B cell (primary cell): Measurements from ENCODE around the gene TMEM179B. TPM values are rescaled to one million over a fixed set of nuclear protein-coding genes. Genes with fewer than 3 reads are reported as not detected.
A peak's percentile ranks its signal among the peaks of the same experiment; 100 is the strongest.

ENCODE experiments used
- ATAC-seq: fragments of 200-7000 bp; cut with Tn5 transposase; one replicate; pipeline ENCODE4 v1.10.0; 2021; ENCODE audit warnings: low read depth, mild to moderate bottlenecking, moderate number of reproducible peaks, moderate library complexity
- CTCF ChIA-PET: fragments of 350-600 bp; sonication (Branson Sonifier 250); formaldehyde crosslinking; loops from one replicate; lab custom pipeline; 2021; ENCODE audit warnings: antibody characterized with exemption, inconsistent platforms; lab: Charles Lee
- POLR2A ChIA-PET: fragments of 350-600 bp; sonication (Branson Sonifier 250); formaldehyde crosslinking; loops from one replicate; lab custom pipeline; 2021; ENCODE audit warnings: antibody characterized with exemption; lab: Charles Lee
- DNase-seq: peaks from one replicate; pipeline ENCODE4 v3.0.0; 2013
- H2AFZ ChIP-seq: 2 replicates; pipeline ENCODE4 v1.6.1; 2012; ENCODE audit warnings: mild to moderate bottlenecking, low read depth, low read length; ENCODE audit not compliant: insufficient read depth, poor library complexity, severe bottlenecking
- H3K27ac ChIP-seq, 2 donors: 1 replicate in 1 of 2; 2 replicates in 1 of 2; pipeline ENCODE4 v1.5.1; 2012 to 2013; ENCODE audit warnings: low read length in 2 of 2, mild to moderate bottlenecking in 2 of 2, moderate library complexity in 1 of 2
- H3K27me3 ChIP-seq, 4 experiments: fragments of 200-600 bp in 1 of 4; sonication (generic) in 1 of 4; replicated peaks in 1 of 4; 1 replicate in 2 of 4; 2 replicates in 2 of 4; pipeline versions ENCODE4 v1.6.1 to v1.7.0; 2013 to 2016; ENCODE audit warnings: low read length in 3 of 4, mild to moderate bottlenecking in 2 of 4, mixed read lengths in 1 of 4, moderate library complexity in 1 of 4; ENCODE audit not compliant: insufficient read depth in 4 of 4, control insufficient read depth in 3 of 4; ENCODE audit errors: control extremely low read depth in 1 of 4
- H3K36me3 ChIP-seq, 2 experiments: replicated peaks in 1 of 2; 1 replicate in 1 of 2; 2 replicates in 1 of 2; pipeline versions ENCODE4 v1.6.1 to v1.7.1; 2013; ENCODE audit warnings: low read length in 1 of 2; ENCODE audit not compliant: insufficient read depth in 2 of 2, control insufficient read depth in 1 of 2; ENCODE audit errors: control extremely low read depth in 1 of 2, extremely low read depth in 1 of 2
- H3K4me1 ChIP-seq, 2 donors: fragments of 200-600 bp in 1 of 2; sonication (generic) in 1 of 2; 1 replicate in 1 of 2; 2 replicates in 1 of 2; pipeline versions ENCODE4 v1.5.1 to v1.6.1; 2013 to 2017; ENCODE audit warnings: low read length in 2 of 2; ENCODE audit not compliant: control insufficient read depth in 2 of 2, insufficient read depth in 2 of 2
- H3K4me2 ChIP-seq: replicated peaks from 2 replicates; pipeline ENCODE3; 2012; ENCODE audit warnings: mild to moderate bottlenecking, low read depth, low read length; ENCODE audit not compliant: poor library complexity, severe bottlenecking
- H3K4me3 ChIP-seq, 5 experiments: fragments of 200-600 bp in 1 of 5; sonication (generic) in 1 of 5; 1 replicate in 3 of 5; 2 replicates in 2 of 5; pipeline versions ENCODE4 v1.5.1 to v1.7.0; 2011 to 2016; ENCODE audit warnings: low read length in 4 of 5, mild to moderate bottlenecking in 4 of 5, low read depth in 2 of 5, control low read depth in 1 of 5, moderate library complexity in 1 of 5; ENCODE audit not compliant: insufficient read depth in 1 of 5; ENCODE audit errors: control extremely low read depth in 1 of 5, extremely low read depth in 1 of 5
- H3K79me2 ChIP-seq: fragments of 200-600 bp; sonication (generic); one replicate; pipeline ENCODE4 v1.6.0; 2016; ENCODE audit warnings: low read length; ENCODE audit not compliant: control insufficient read depth, insufficient read depth
- H3K9ac ChIP-seq: fragments of 200-600 bp; sonication (generic); 2 replicates; pipeline ENCODE4 v1.6.1; 2017; ENCODE audit warnings: mild to moderate bottlenecking, low read length, moderate library complexity
- H3K9me3 ChIP-seq, 3 donors: one replicate each; pipeline versions ENCODE4 v1.6.1 to v1.7.1; 2013; ENCODE audit warnings: low read length in 2 of 3; ENCODE audit not compliant: control insufficient read depth in 2 of 3, insufficient read depth in 1 of 3; ENCODE audit errors: control extremely low read depth in 1 of 3
- H4K20me1 ChIP-seq: 2 replicates; pipeline ENCODE4 v1.6.0; 2012; ENCODE audit warnings: mild to moderate bottlenecking, low read length; ENCODE audit not compliant: insufficient read depth, control insufficient read depth, poor library complexity, severe bottlenecking
- H3K27ac Mint-ChIP-seq: one replicate; pipeline ENCODE4 v1.8.0; 2021; ENCODE audit warnings: mixed read lengths
- H3K27me3 Mint-ChIP-seq: one replicate; pipeline ENCODE4 v1.8.0; 2021; ENCODE audit warnings: mixed read lengths
- H3K4me1 Mint-ChIP-seq: one replicate; pipeline ENCODE4 v1.8.0; 2021; ENCODE audit warnings: mixed read lengths
- H3K4me3 Mint-ChIP-seq: one replicate; pipeline ENCODE4 v1.8.0; 2021; ENCODE audit warnings: mixed read lengths
- H3K9me3 Mint-ChIP-seq: one replicate; pipeline ENCODE4 v1.8.0; 2022; ENCODE audit warnings: mixed read lengths; ENCODE audit not compliant: insufficient read depth
- CTCF ChIP-seq: fragments of 200-600 bp; IDR thresholded peaks from one replicate; pipeline ENCODE4 v1.8.0; 2022; ENCODE audit warnings: antibody characterized with exemption, mild to moderate bottlenecking
- EZH2 ChIP-seq: IDR thresholded peaks from 2 replicates; pipeline ENCODE4 v1.6.1; 2012; ENCODE audit warnings: borderline replicate concordance, low read depth, mild to moderate bottlenecking, moderate library complexity, low read length; ENCODE audit not compliant: insufficient read depth, poor library complexity, severe bottlenecking
- WGBS: methylation state at CpG from one replicate; pipeline ENCODE4 v1.1.5; 2013; ENCODE audit warnings: missing lambda C conversion rate; ENCODE audit not compliant: insufficient coverage; 5-methylcytosine and 5-hydroxymethylcytosine counted together
- intact Hi-C: fragments of 100-400 bp; cut with micrococcal nuclease; formaldehyde crosslinking; loops from one replicate; pipeline ENCODE4 v1.10.0; 2022
- polyA plus RNA-seq: library from polyadenylated mRNA; depleted of rRNA; stranded (reverse); fragments of >200 nt; gene quantifications from 2 replicates; pipeline ENCODE4 v1.2.3, GENCODE V29; 2012
- total RNA-seq, 2 donors: library from RNA; stranded (reverse); fragments of 120-200 nt in 1 of 2; gene quantifications; 1 replicate in 1 of 2; 2 replicates in 1 of 2; pipeline versions ENCODE4 v1.2.3 to v1.2.4, GENCODE V29; 2013 to 2022

Gene TMEM179B
- total and polyA plus RNA-seq, 2 donors (not counting 1 experiment from before 2014, with no cell fraction given): 62.3 to 64.3 TPM

- Mint-ChIP-seq H3K9me3 (no peaks in the 10 kb centered on the region), H3K4me3 (peak overlapping the region; percentile 100), H3K27me3 (no peaks in the 10 kb centered on the region), H3K4me1 (peaks cover 32% of the 10 kb centered on the region), H3K27ac (peak overlapping the region; percentile 99)
- Histone ChIP-seq H3K4me2 (peak overlapping the region; percentile 82), H3K4me3 (peak overlapping the region; percentile 67 to 96 (median 81)), H3K9ac (peak overlapping the region; percentile 91), H3K79me2 (peaks cover 39% of the 10 kb centered on the region), H3K9me3 (no peaks in the 10 kb centered on the region), H3K36me3 (peaks cover 8 to 24% of the 10 kb centered on the region in 2 experiments), H2AFZ (peak overlapping the region; percentile 66), H3K4me1 (peaks cover 11 to 25% of the 10 kb centered on the region in 2 donors), H3K27me3 (no peaks in the 10 kb centered on the region), H3K27ac (peak overlapping the region in 1 of 2 donors; percentile 60), H4K20me1 (peaks cover 13% of the 10 kb centered on the region)
- WGBS: 14% methylated on average over 4 of the region's 12 CpGs
- POLR2A ChIA-PET: interaction anchor here (0.6 to 3.4 kb wide), 15 partner anchors 10 to 1458 kb away, joined by 3 to 27 read pairs (median 6); partner anchors contain the start of genes HNRNPUL2, STX5, TEX54 and WDR74
- TF ChIP-seq CTCF (no peak), EZH2 (no peak)
- ATAC-seq (no peak), DNase-seq (no peak)
- intact Hi-C loops: loop anchor here (1.0 kb wide), 6 partner anchors 14 to 56 kb away; partner anchors contain the start of genes TMEM179B, TMEM223 and WDR74
- CTCF ChIA-PET: interaction anchor here (0.8 to 1.9 kb wide), 5 partner anchors 12 to 56 kb away, joined by 3 to 10 read pairs (median 3); partner anchors contain the start of genes TEX54 and WDR74
Observed at GRCh38 chr11:62805961-62806441, 18.8 kb downstream of the TMEM179B start.

- CTCF ChIA-PET: interaction anchor here (1.9 kb wide), 1 partner anchor 20 kb away, joined by 10 read pairs; no protein-coding TSS in a partner anchor
- ATAC-seq: no peak
- H4K20me1 ChIP-seq: peaks cover 13% of the 10 kb centered on the region
- peak overlapping the region; percentile 66 for H2AFZ ChIP-seq
- no peak overlapping the region for H3K27ac Mint-ChIP-seq
- no peak for TF ChIP-seq EZH2
- TF ChIP-seq CTCF: no peak
- peaks cover 32% of the 10 kb centered on the region for H3K79me2 ChIP-seq
- H3K27ac ChIP-seq: peak overlapping the region in 1 of 2 donors; percentile 60
- POLR2A ChIA-PET: interaction anchor here (1.0 to 3.4 kb wide), 6 partner anchors 10 to 34 kb away, joined by 3 to 27 read pairs (median 8); partner anchors contain the start of genes STX5, TEX54 and WDR74
- peak overlapping the region; percentile 100 for H3K4me3 Mint-ChIP-seq
- peaks cover 32% of the 10 kb centered on the region for H3K4me1 Mint-ChIP-seq
- H3K4me1 ChIP-seq: peaks cover 11 to 25% of the 10 kb centered on the region in 2 donors
- DNase-seq: no peak
- WGBS: 83% methylated on average over 5 of the region's 5 CpGs
- H3K4me3 ChIP-seq: no peak overlapping the region
- no peaks in the 10 kb centered on the region for H3K27me3 ChIP-seq
- intact Hi-C loops: no loop called here
- H3K27me3 Mint-ChIP-seq: no peaks in the 10 kb centered on the region
- no peak overlapping the region for H3K9ac ChIP-seq
- no peak overlapping the region for H3K4me2 ChIP-seq
- H3K36me3 ChIP-seq: peaks cover 1 to 18% of the 10 kb centered on the region in 2 experiments
- no peaks in the 10 kb centered on the region for H3K9me3 ChIP-seq
- H3K9me3 Mint-ChIP-seq: no peaks in the 10 kb centered on the region
Observed at GRCh38 chr11:62806611-62807121, 19.5 kb downstream of the TMEM179B start.
